HG02884 (cell line): ENCODE measurements around the gene TRMT61A.

ENCODE experiments used
- ATAC-seq: cut with Tn5 transposase; IDR thresholded peaks from one replicate; pipeline ENCODE4 v1.9.1; 2021; ENCODE audit warnings: mild to moderate bottlenecking, moderate library complexity; ENCODE audit not compliant: unreplicated experiment

The TRMT61A gene

DNA sequence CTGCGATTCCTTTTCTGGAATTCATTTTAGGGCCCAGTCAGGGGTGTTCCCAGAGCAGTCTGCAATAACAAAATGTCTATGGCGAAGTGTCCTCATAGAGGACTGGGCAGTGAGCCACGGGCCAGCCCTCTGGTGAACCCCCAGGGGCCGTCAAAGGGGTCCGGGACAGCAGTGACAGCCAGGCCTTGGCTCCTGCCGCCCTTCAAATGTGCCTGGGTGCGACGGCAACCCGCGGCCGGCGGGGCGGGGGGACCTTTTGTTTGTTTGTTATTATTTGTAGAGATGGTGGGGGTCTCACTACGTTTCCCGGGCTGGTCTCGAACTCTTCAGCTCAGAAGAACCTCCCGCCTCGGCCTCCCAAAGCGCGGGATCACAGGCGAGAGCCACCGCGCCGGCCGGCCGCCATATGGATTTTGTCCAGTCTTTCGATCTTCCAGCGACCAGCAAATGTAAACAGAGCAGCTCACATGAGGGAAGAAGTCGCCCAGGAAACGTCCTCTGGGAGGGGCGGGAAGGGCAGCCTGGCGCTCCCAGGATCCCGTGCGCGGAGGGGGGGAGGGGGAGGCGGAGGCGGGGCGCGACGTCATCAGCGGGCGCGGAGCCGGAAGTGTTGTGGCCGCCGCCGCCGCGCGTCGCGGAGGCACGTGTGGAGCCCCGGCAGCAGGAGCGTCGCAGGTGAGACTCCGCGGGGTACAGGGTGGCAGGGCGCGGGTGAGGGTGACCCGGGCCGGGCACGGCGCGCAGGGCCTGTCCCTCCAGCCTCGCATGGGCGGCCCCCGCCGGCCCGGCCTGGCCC, at the start of gene TRMT61A:
TSS of gene TRMT61A (plus strand) at position 610 of the 796 bp plus-strand sequence. CDS start 783 bp downstream, outside the sequence.
- no peak for ATAC-seq

DNA sequence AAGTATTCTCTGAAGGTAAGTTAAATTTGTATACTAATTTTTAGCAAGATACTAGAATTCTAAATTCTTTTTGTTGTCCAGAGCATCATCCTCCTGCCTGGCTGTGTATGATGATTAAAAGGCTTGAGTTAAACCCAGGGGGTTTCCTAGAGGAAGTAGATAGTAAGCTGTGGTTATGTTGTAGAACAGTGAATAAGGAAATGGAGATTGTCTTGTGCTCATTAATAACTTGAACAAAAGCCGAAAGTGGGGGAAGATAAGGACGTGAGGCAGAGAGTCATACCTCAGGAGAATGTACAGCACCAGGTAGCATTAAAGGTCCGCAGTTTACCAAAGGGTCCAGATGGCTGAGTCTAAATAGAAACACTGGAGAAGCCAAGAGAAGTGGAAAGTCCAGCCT, 48.4 kb upstream of the TRMT61A start:
- peak; percentile 80 for ATAC-seq

- ATAC-seq, result no peak
Measured at GRCh38 chr14:103483600-103483999, 45.4 kb upstream of the TRMT61A start.

GRCh38 chr14:103485504-103485903, 43.5 kb upstream of the TRMT61A start:
- no peak for ATAC-seq

DNA sequence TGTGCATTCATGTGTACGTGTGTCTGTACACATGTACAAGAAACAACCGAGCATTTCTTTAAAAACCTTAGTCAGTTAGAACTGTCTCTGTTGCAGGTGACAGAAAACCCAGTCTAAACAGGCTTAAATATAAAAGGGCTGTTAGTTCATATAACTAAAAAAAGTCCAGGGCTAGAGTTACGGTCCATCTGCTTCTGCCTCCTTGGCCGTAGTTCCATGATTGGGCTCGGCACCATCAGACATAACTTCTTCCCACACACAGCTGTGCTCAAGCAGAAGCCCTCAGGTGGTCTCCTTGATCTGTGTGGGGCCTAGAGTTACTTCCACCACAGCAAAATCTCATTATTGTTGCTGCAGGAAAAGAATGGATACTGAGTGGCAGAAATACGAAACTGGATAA, 40.9 kb upstream of the TRMT61A start:
- no peak for ATAC-seq

DNA sequence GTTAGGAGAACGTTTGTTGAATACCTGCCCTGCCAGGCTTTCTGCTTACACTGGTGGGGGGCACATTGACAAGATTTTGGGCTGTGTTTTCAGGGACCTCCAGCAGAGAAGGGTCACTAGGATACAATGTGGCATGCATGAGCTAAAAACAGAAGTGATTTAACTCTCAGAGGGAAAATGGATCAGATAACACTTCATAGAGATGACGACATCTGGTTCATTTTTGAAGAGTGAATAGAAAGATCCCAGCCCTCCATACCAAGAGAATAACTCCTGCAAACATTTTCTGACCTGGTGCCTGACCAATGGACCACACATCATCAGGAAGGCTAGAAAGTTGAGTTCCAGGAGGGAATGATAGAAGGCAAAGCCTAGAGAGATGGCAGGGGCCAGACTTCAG, 40.0 kb upstream of the TRMT61A start:
- no peak for ATAC-seq

DNA sequence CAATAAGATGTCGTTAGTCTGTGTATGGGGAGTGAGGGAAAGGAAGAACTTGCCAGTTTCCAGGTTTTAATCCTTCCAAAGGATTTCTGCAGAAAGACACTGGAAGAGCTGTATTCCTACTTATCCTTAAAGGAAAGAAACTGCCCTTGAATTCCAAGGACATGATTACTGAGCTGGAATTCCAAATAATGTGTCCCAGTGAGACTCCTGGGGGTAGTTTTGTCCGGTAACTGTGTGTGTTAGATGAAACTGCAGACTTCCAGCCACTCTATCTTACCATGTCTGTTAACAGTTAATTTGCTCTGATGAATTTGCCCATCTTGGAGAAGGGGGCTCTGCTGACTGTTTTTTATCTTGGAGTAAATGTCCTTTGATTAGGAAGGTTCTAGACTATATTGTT, 39.4 kb upstream of the TRMT61A start:
- ATAC-seq, result no peak

- no peak for ATAC-seq
Measured at GRCh38 chr14:103491691-103492090, 37.3 kb upstream of the TRMT61A start.

GRCh38 chr14:103492156-103492925, 36.7 kb upstream of the TRMT61A start:
- ATAC-seq, result no peak

DNA sequence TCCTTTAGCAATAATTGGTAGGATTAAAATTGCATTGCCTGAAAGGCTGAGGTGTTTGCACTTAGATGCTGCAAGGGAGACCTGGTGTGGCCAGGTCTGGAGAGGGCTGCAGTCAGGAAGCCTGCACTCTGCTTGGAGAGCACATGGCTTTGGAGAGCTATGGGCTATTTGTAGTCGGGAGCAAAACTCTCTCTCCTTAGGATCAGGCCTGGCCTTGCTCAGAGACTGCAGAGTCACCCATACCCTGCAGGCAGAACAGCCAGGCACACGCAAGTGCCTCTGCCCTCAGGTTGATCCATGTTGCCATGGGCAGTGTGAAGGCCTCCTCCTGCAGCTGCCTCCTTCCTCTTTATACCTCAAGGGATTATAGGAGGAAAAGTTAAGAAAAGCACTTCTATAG, 33.1 kb upstream of the TRMT61A start:
- no peak for ATAC-seq

DNA sequence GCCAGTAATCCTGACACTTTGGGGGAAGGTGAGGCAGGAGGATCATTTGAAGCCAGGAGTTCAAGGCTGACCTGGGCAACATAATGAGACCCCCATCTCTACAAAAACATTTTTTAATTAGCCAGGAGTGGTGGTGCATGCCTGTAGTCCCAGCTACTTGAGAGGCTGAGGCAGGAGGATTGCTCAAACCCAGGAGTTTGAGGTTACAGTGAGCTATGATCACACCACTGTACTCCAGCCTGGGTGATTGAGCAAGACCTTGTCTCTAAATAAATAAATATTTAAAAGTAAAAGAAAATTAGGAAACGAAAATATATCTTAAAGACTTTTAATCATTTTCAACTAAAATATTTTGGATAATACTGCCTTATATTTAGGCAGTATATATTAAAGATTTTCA, 32.2 kb upstream of the TRMT61A start:
- no peak for ATAC-seq

DNA sequence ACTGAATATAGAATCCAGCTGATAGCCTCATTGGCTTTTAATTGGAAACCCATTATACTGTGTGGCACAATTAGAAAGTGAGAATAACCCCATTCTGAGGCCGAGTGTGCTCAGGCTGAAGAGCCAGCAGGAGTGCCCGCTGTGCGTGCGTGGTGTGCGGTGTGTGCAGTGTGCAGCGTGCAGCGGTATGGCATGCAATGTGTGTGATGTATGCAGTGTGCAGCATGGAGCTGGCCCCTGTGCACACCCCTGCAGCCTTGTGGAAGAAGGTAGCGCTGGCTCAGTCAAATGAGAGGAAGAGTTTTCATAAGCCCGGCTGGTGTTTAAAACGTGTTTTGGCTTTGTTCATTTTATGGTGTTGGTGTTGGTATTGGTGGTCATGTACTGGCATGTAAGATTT, 29.3 kb upstream of the TRMT61A start:
- ATAC-seq, result no peak

GRCh38 chr14:103500148-103500990, 28.6 kb upstream of the TRMT61A start:
- ATAC-seq, result no peak

GRCh38 chr14:103501041-103501870, 27.7 kb upstream of the TRMT61A start:
- ATAC-seq, result no peak

GRCh38 chr14:103501921-103502669, 26.9 kb upstream of the TRMT61A start:
- ATAC-seq, result no peak

GRCh38 chr14:103502877-103503276, 26.1 kb upstream of the TRMT61A start:
- ATAC-seq, result no peak

DNA sequence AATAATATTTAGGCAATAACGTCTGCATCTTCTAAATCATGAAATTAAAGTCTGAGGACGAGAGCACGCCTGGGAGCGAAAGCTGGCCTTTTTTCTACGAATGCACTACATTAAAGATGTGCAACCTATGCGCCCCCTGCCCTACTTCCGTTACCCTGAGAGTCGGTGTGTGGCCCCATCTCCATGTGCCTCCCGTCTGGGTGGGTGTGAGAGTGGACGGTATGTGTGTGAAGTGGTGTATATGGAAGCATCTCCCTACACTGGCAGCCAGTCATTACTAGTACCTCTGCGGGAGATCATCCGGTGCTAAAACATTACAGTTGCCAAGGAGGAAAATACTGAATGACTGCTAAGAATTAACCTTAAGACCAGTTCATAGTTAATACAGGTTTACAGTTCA, 25.7 kb upstream of the TRMT61A start:
- ATAC-seq, result no peak

DNA sequence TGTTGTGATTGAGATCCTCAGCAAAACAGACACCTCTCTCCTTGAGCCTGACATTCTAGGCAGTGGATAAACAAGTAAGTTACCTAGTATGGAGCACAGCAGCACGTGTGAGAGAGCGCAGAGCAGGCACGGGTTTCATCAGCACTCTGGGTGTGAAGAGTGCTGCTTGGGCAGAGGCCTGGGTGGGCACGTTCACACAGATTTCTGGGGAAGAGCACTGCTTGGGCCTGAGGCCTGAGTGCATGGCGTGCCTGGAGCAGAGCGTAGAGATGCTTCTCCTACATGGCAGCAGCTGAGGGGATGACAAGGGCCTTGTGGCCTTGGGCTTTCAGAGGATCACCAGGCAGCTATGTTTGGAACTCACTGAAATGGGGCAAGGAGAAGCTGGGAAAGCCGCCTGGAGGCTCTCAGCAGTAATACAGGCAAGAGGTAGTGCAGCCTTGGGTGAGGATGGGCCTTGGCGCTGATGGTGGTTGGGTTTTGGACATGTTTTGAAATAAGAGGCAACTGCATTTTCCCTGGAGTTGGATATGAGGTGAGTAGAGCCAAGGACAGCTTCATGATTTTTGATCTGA, 23.9 kb upstream of the TRMT61A start:
- no peak for ATAC-seq

DNA sequence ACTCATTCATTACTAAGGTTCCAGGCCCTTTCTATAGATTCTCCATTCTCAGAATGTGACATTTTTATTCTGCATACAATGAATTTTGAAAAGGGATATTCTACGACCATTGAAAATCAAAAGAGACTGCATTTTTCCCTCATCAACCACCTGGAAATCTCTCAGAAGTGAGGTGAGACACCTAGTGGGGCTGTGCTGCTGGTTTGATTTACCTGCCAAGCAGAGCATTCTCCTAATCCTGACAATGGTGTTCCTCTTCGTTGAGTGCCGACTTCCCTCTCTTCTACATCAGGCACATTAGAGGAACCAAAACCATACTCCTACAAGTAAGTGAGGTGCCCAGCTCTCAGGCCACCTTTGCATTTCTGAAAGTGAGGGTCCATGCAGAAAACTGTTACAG, 21.2 kb upstream of the TRMT61A start:
- ATAC-seq, result no peak
